Osteocyte (in vitro differentiated cells): ENCODE measurements around the gene EXOC3. TPM values are rescaled to one million over a fixed set of nuclear protein-coding genes. Genes with fewer than 3 reads are reported as not detected.

Source experiments
- DNase-seq: peaks from one replicate; pipeline ENCODE4 v3.0.0; 2021; ENCODE audit warnings: mixed read lengths; ENCODE audit not compliant: unreplicated experiment; ENCODE audit errors: extremely low spot score
- H3K27ac Mint-ChIP-seq: one replicate; pipeline ENCODE4 v1.8.0; 2021; ENCODE audit warnings: mild to moderate bottlenecking, mixed read lengths; ENCODE audit not compliant: unreplicated experiment
- H3K27me3 Mint-ChIP-seq: one replicate; pipeline ENCODE4 v1.8.0; 2021; ENCODE audit warnings: mixed read lengths; ENCODE audit not compliant: unreplicated experiment
- H3K36me3 Mint-ChIP-seq: one replicate; pipeline ENCODE4 v1.8.0; 2021; ENCODE audit warnings: mixed read lengths; ENCODE audit not compliant: unreplicated experiment
- H3K4me1 Mint-ChIP-seq: one replicate; pipeline ENCODE4 v1.8.0; 2021; ENCODE audit warnings: mixed read lengths; ENCODE audit not compliant: unreplicated experiment
- H3K4me3 Mint-ChIP-seq: one replicate; pipeline ENCODE4 v1.8.0; 2021; ENCODE audit warnings: mild to moderate bottlenecking, moderate library complexity, mixed read lengths; ENCODE audit not compliant: unreplicated experiment
- H3K9me3 Mint-ChIP-seq: one replicate; pipeline ENCODE4 v1.8.0; 2021; ENCODE audit warnings: mixed read lengths; ENCODE audit not compliant: unreplicated experiment
- CTCF ChIP-seq: fragments of 200-600 bp; sonication (generic); IDR thresholded peaks from 2 replicates; pipeline ENCODE4 v1.5.0; 2021; ENCODE audit warnings: antibody characterized with exemption, mild to moderate bottlenecking, moderate library complexity
- total RNA-seq: library from RNA; stranded (reverse); gene quantifications from 2 replicates; pipeline ENCODE4 v1.2.1, GENCODE V29; 2021

The EXOC3 gene
- total RNA-seq, 1 donor from 2014 or later, result 81.4 TPM

GRCh38 chr5:421287-421880 lies 21.6 kb upstream of the EXOC3 start:
- DNase-seq, result no peak

GRCh38 chr5:421901-422300 lies 21.1 kb upstream of the EXOC3 start:
- H3K27ac Mint-ChIP-seq, result peak overlapping the region; percentile 68
- peaks cover 57% of the 10 kb centered on the region for H3K4me1 Mint-ChIP-seq
- H3K9me3 Mint-ChIP-seq, result no peaks in the 10 kb centered on the region
- peaks cover 33% of the 10 kb centered on the region for H3K36me3 Mint-ChIP-seq
- TF ChIP-seq CTCF, result no peak
- no peak for DNase-seq
- H3K4me3 Mint-ChIP-seq, result no peak overlapping the region
- H3K27me3 Mint-ChIP-seq, result no peaks in the 10 kb centered on the region

More at GRCh38 chr5:421287-421880, 21.6 kb upstream of the EXOC3 start:
- Mint-ChIP-seq H3K4me3 (no peak overlapping the region), H3K27me3 (no peaks in the 10 kb centered on the region), H3K9me3 (no peaks in the 10 kb centered on the region), H3K36me3 (peaks cover 32% of the 10 kb centered on the region), H3K27ac (peak overlapping the region; percentile 68), H3K4me1 (peaks cover 62% of the 10 kb centered on the region)
- no peak for TF ChIP-seq CTCF

- Mint-ChIP-seq H3K36me3 (peaks cover 38% of the 10 kb centered on the region), H3K9me3 (no peaks in the 10 kb centered on the region)
Observed at GRCh38 chr5:422323-423232, 20.4 kb upstream of the EXOC3 start.

GRCh38 chr5:423233-423565 lies 19.8 kb upstream of the EXOC3 start:
- H3K4me1 Mint-ChIP-seq, result peaks cover 48% of the 10 kb centered on the region
- no peak for TF ChIP-seq CTCF
- DNase-seq, result no peak
- H3K36me3 Mint-ChIP-seq, result peaks cover 39% of the 10 kb centered on the region
- H3K27me3 Mint-ChIP-seq, result no peaks in the 10 kb centered on the region
- no peak overlapping the region for H3K4me3 Mint-ChIP-seq
- H3K9me3 Mint-ChIP-seq, result no peaks in the 10 kb centered on the region
- peak overlapping the region; percentile 64 for H3K27ac Mint-ChIP-seq

More at GRCh38 chr5:422323-423232, 20.4 kb upstream of the EXOC3 start:
- no peak for TF ChIP-seq CTCF
- no peak for DNase-seq
- Mint-ChIP-seq H3K27me3 (no peaks in the 10 kb centered on the region), H3K27ac (peak overlapping the region; percentile 68), H3K4me3 (no peak overlapping the region), H3K4me1 (peaks cover 50% of the 10 kb centered on the region)

- Mint-ChIP-seq H3K36me3 (peaks cover 41% of the 10 kb centered on the region), H3K9me3 (no peaks in the 10 kb centered on the region), H3K27me3 (no peaks in the 10 kb centered on the region), H3K27ac (peak overlapping the region; percentile 71), H3K4me1 (peaks cover 45% of the 10 kb centered on the region), H3K4me3 (no peak overlapping the region)
- no peak for DNase-seq
- no peak for TF ChIP-seq CTCF
Observed at GRCh38 chr5:423626-424261, 19.2 kb upstream of the EXOC3 start.
